Measurements from ENCODE around the gene LNX1.

GRCh38 chr4:53598483-53598882 lies 7.2 kb upstream of the LNX1 start:
- no peak for TF ChIP-seq CTCF (optimal IDR thresholded peaks at IDR 0.05 in 1 of 3, IDR thresholded peaks at IDR 0.05 in 1 of 3, conservative IDR thresholded peaks at IDR 0.05 in 1 of 3; ENCODE audit: extremely low read depth in 1 of 3, insufficient read depth in 2 of 3, low read length in 3 of 3)
- no peak for TF ChIP-seq EZH2 (IDR thresholded peaks at IDR 0.05; ENCODE audit: low read length)
